Measurements from ENCODE around the gene PALD1.

- TF ChIP-seq CTCF (IDR thresholded peaks at IDR 0.05) (no peak), POLR2A (IDR thresholded peaks at IDR 0.05) (no peak)
Observed at GRCh38 chr10:70584366-70584765, 105.8 kb downstream of the PALD1 start.

Measured in right lobe of liver (tissue), 4 donors.